A172 (cell line): ENCODE measurements around the gene GFPT2. TPM values are rescaled to one million over a fixed set of nuclear protein-coding genes. Genes with fewer than 3 reads are reported as not detected.

ENCODE experiments used
- DNase-seq: peaks from one replicate; pipeline ENCODE4 v3.0.0-alpha.2; 2015; ENCODE audit warnings: low spot score
- total RNA-seq: library from RNA; depleted of rRNA; stranded (reverse); fragments of >200 nt; shearing (Covaris generic); gene quantifications from 2 replicates; pipeline ENCODE4 v1.2.3, GENCODE V29; 2014

Gene GFPT2
- total RNA-seq, 1 experiment from 2014 or later, result 42.0 TPM

DNA sequence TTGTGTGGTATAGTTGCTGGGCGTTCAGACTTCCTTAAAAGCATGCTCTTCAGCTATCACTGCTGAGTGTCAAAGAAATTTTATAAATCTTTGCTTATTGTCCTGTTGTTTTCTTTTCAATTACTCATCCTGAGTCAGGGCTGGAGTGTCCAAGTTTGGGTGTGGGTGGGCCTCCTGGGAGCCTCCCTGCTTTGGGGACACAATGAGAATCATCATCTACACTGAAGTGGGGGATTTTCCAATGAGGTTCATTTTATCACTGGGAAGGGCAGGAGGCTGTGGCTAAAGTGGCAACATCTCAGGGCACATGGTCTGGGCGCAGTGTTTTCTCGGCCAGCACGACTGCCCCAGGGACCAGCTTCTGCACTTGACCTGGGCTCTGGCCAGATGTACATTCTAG is 19.5 kb downstream of the GFPT2 start:
- DNase-seq, result peak; percentile 96

- no peak for DNase-seq
These were observed 20.3 kb downstream of the GFPT2 start for GRCh38 chr5:180332861-180333260.

DNA sequence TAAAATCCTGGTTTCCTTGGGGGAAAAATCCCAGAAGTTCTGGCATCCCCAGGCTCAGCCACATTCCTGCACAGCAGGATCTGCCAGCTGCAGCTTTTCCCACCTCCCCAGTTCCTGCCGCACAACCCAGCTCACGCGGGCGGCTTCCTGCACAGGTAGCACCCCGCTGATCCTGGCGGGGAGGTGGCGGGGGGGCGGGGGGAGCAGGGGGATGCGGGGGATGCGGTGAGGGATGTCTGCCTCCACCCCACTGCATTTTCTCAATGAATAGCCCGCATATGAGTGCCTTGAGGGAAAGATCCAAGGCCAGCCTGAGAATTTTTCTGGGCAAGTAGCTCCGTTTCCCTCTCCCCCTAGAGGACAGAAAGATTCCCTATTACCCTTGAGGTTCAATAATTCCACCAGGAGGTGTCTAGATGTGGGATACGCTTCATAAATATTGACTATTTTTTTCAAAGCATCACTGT is 21.1 kb downstream of the GFPT2 start:
- peak; percentile 84 for DNase-seq

DNA sequence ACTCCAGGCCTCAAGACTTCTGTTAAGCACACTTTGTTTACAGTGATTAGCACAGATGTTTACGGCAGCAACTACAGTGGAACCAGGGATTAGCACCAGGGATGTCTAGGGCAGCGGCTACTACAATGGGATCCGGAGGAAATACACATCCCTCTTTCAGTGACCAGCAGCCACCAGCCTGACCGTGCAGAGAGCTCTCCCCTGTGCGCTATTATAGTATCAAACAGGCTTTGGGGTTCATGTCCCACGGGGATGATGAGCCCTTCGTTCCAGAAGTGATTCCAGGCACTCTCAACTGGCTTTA is 21.5 kb downstream of the GFPT2 start:
- no peak for DNase-seq

DNA sequence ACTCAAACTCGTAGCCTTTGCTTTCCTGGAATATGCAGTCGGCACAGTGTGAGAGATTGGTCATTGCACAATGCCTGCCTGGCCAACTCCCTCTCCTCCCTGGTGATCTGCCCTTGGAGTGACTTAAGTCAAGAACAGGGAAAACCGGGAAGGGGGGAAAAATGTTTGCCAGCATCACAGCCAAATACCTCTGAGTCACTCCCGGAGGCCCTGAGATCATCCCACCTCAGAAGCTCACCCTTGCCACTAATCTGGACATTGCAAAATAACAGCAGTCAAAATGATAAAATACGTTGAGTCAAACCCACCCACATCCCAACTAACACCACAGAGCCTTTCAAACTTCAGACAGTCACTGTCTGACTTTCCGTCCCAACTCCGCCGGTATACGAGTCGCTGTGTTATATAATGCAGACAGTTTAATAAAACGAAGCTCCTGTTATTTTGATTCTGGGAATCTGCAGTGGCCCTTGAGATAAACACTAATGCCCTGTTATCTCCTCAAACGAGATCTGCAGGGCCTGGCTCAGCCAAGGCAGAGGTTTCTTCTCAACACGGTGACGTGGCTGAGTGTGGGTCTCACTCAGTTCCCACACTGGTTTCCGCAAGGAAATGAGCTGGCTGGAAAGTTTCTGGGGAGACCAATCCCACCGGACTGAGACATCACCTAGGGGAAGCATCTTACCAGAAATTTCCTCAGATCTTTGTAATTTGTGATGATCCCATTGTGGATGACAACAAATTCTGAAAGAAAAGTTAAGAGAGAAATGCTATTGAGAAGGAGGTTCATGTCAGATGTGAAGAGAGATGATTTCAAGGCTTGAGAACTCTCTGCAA is 22.1 kb downstream of the GFPT2 start:
- DNase-seq, result peak; percentile 100

- peak; percentile 40 for DNase-seq
These were observed 22.9 kb downstream of the GFPT2 start for GRCh38 chr5:180330270-180330648.

- no peak for DNase-seq
These were observed 23.4 kb downstream of the GFPT2 start for GRCh38 chr5:180329606-180330269.

DNA sequence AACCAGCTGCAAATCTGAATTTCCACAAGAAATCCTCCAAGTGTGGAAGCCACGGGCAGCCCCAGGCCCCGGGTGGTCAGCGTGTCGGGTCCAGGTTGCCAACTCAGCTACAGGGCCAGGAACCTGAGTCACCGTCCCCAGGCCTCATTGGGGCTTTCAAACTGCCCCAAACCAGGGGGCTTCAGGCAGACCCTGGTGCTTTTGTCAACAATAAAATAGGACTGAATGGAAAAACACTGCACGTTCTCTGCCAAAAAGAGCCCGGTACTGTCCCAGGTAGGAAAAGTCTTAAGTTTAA is 24.0 kb downstream of the GFPT2 start:
- DNase-seq, result no peak

DNA sequence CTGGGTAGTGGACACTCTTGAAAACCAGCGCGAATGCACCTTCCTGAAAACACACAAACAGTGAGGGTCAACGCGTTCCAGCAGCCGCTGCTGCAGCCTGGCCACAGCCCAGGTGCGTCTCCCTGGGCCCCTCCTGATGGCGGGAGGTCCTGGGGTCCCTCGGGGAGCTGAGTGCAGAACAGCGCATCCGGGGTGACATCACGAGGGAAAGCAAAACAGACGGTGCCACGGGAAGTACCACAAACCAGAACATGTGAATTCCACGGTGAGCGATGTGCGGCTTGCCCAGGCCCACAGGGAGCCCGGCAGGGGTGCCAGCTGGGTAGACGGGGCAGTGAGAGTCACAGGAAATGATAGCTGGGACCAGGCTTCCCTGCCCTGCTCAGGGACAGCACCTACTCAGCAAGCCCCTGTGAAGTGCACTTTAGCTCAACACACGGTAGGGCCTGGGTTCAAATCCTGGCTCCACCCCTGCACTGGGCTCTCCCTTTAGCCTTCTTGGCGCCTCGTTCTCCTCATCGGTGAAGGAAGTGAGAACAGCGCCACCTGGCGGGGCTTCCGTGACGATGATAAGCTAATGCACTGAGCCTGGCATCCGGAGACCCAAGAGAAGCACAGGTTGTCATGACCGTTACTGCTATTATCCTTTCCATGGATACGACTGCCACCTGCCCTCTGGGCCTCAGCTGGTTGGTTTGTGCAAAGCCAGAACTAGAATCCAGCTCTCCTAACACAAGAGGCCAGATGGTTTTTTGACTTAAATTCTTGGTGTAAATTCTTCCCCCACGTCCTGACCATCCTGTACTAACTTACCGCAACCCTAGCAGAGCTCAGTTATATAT is 24.6 kb downstream of the GFPT2 start:
- DNase-seq, result peak; percentile 69

DNA sequence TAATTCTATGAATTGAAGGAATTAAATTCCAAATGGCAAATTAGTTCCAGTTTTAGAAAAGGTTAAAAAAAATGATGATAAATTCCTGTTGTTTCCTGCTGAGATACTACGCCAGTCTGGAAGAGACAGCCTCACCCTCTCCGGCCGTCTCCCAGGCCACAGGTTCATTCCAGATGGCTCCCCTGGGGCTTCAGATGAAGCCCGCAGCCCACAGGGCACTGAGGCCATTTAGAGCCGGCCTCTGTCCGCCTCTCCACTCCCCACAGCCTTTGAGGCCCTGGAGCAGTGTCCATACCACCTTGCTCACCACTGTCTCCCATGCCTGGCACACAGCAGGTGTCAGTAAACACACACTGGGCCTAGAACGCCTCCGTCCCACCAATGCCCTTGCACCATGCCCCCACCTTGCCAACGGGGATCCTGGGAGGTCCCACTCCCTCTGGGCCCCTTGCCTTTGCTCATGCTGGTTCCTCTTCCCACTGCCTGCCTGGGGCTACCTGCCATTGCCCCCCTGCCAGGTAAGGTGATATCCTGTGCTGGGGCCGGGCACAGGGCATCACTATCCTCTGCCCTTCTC is 26.1 kb downstream of the GFPT2 start:
- peak; percentile 55 for DNase-seq

- no peak for DNase-seq
These were observed 28.6 kb downstream of the GFPT2 start for GRCh38 chr5:180324601-180324950.

GRCh38 chr5:180323941-180324600 is 29.1 kb downstream of the GFPT2 start:
- DNase-seq, result no peak

- no peak for DNase-seq
These were observed 30.0 kb downstream of the GFPT2 start for GRCh38 chr5:180323160-180323559.

DNA sequence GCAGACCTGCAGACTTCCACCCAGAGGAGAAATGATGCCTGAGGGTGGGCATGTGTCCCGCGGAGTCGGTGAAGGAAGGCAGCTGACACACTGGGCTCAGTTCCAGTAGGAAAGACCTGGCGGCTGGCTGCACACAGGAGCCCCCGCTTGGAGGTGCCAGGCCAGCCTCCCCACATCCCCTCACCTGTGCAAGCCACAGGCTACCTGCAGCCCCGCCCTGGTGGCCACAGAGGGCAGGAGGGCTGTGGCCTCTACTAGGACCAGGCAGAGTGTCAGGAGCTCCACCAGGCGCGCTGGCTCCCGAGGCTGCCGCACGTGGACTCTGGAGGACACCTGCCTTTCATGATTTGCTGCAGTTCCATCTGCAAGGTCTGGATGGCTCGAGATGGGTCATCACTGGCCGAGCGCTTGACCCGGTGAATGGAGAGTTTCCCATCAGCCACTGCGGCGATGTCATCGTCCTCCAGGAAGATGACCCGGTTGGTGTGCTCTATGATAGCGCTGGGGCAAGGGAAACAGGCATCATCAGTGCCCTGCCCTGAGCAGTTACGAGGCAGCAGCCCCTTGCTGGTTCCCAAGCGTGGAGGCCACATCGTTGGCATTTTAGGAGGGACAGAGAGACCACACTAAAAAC is 34.6 kb downstream of the GFPT2 start:
- no peak for DNase-seq

DNA sequence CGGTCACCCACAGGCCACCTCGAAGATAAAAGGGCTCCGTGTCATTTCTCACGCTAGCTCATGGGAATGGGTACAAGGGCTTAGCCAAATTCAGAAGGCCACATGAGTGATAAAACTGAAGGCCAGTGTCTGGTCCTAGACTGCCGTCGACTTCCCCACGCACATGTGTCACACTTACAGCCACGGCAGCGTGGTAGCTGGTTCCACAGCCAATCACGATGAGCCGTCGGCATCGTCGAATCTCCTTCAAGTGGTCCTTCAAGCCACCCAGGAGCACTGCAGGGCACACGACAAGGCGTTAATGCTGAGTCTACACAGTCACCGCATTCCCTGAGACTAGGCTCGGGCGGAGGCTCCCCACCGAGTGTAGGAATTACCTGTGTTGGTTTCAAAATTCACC is 36.5 kb downstream of the GFPT2 start:
- DNase-seq, result no peak

DNA sequence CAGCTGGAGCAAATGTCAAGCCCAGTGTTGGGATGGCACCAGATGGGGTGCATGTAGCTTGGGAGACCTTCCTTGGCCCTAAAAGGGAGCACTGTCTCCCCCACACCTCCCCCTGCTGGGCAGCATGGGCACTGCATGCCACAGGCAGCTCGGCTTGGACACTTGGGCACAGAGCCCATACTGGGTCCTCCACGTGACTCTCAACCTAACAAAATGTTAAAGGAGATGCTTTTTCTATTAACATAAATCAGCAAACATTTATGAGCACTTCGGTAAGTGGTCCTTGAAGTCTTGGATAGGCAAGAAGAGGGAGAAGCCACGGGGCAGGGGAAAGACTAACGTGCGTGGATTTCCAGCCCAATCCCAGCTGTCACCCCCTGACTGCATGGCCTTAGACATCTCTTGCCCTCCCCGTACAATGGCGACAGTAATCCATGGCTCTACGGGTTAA is 37.3 kb downstream of the GFPT2 start:
- peak; percentile 51 for DNase-seq

DNA sequence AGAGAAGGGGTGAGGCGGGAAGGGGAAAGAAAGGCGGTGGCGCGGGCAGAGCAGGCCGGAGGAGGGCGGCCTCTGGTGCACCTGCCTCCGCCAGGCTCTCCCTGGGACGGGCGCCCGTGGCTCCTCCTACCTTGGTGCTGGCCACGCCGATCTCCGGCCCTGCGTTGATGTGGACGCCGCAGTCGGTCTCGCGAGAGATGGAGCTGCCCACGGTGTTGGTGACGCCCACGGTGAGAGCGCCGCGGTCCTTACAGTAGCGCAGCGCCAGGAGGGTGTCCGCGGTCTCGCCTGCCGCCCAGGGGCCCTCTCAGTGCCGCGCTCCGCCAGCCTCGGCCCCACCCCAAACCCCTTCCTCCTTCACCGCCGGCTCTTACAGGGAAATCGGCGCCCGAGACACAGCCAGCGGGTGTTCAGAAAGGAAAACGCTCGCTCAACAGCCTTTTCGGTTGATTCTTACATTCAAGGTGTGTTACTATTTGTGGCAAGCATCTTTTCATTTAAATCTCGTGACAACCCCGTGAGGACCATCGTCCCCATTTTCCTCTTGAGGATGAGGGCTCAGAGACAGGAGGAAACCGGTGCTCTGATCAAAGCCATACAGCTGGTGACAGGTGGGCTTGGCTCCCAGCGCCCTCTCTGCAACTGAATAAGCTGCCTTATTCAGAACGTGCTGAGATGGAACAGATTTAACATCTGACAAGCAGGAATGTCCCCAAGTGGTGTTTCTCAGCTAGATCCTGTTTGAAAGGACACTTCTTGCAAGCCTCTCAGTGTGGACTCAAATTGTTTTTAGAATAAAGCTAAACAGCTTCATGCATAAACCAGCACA is 39.2 kb downstream of the GFPT2 start:
- no peak for DNase-seq

- DNase-seq, result no peak
These were observed 41.9 kb downstream of the GFPT2 start for GRCh38 chr5:180311216-180311615.

DNA sequence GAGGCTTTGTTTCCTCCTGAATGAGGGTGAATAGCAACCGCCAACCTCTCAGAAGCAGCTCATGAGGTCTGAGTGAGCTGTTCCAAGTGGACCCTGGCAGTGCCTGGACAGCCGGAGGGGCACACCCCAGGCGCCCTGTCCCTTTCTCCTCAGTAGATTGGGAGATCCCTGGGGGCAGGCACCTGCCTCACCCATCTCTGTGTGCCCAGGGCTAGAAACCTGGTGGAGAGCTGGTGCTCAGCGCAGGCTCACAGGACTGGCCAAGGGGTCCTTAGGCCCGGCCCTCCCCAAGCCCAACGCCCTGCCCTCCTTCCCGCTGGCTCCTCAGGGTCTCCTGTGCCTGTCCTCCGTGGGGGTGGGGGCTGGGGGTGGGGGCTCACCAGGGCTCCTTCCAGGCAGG is 46.3 kb downstream of the GFPT2 start:
- DNase-seq, result no peak

DNA sequence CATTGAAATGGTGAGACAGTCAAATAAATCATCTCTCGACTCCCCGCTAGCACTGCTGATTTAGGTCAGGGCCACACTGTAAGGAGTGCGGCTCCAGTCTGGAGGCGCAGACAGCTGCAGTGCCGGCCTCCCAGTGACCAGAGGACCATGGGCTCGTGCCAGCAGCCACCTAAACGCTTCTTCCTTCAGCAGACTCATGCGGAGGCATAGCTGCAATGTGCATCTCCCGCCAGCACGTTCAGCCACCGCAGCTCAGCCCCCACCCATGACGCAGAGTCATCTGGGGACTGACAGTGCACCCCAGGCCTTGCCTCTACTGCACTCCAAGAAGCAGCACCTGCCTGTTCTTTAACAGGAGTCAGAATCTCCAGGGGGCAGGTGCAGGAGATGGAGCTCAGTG is 47.7 kb downstream of the GFPT2 start:
- DNase-seq, result no peak
